Panc1 (cell line): ENCODE data around the gene GLS.

ENCODE experiments used
- CTCF ChIP-seq: fragments of 450-650 bp; IDR thresholded peaks from 2 replicates; pipeline ENCODE4 v1.5.1; 2017; ENCODE audit warnings: mild to moderate bottlenecking
- POLR2AphosphoS5 ChIP-seq: IDR thresholded peaks from 2 replicates; pipeline ENCODE4 v1.6.1; 2012; ENCODE audit warnings: mild to moderate bottlenecking, low read depth, low read length, moderate library complexity
- TCF7L2 ChIP-seq: IDR thresholded peaks from 2 replicates; pipeline ENCODE4 v1.6.1; 2011; ENCODE audit warnings: mild to moderate bottlenecking, low read depth, low read length, inconsistent platforms

GRCh38 chr2:190869721-190870120 lies 10.9 kb upstream of the GLS start:
- no peak for TF ChIP-seq CTCF
- TF ChIP-seq POLR2AphosphoS5 = no peak
- no peak for TF ChIP-seq TCF7L2
